HS-27A (cell line): ENCODE measurements around the gene CD3D.
"Not testable (repeated sequence)": the region's sequence is repeated elsewhere in the genome, so short reads cannot be mapped to it uniquely, and the experiment has no call there.

Experiments used
- DNase-seq: peaks from one replicate; pipeline ENCODE4 v3.0.0-alpha.2; 2012; ENCODE audit warnings: low read depth, missing footprints

The CD3D gene

GRCh38 chr11:118339281-118339961 is 3.1 kb downstream of the CD3D start:
- no peak for DNase-seq

- DNase-seq: no peak
These were observed 3.9 kb downstream of the CD3D start for GRCh38 chr11:118338637-118339061.

- DNase-seq: no peak
These were observed 7.8 kb downstream of the CD3D start for GRCh38 chr11:118334745-118335144.

- DNase-seq: no peak
These were observed 13.8 kb downstream of the CD3D start for GRCh38 chr11:118328745-118329144.

GRCh38 chr11:118325283-118325682 is 17.2 kb downstream of the CD3D start:
- no peak for DNase-seq

GRCh38 chr11:118322721-118323120 is 19.8 kb downstream of the CD3D start:
- DNase-seq: no peak

- DNase-seq: no peak
These were observed 21.0 kb downstream of the CD3D start for GRCh38 chr11:118321386-118322082.

- no peak for DNase-seq
These were observed 22.0 kb downstream of the CD3D start for GRCh38 chr11:118320515-118320914.

GRCh38 chr11:118319337-118319707 is 23.2 kb downstream of the CD3D start:
- no peak for DNase-seq

- no peak for DNase-seq
These were observed 23.7 kb downstream of the CD3D start for GRCh38 chr11:118318581-118319336.

GRCh38 chr11:118318124-118318523 is 24.4 kb downstream of the CD3D start:
- no peak for DNase-seq

- DNase-seq: no peak
These were observed 27.5 kb downstream of the CD3D start for GRCh38 chr11:118314988-118315411.

- DNase-seq: no peak
These were observed 29.3 kb downstream of the CD3D start for GRCh38 chr11:118313242-118313641.

GRCh38 chr11:118312328-118312727 is 30.2 kb downstream of the CD3D start:
- no peak for DNase-seq

- DNase-seq: no peak
These were observed 31.0 kb downstream of the CD3D start for GRCh38 chr11:118311518-118311917.

GRCh38 chr11:118310781-118311485 is 31.6 kb downstream of the CD3D start:
- no peak for DNase-seq

- no peak for DNase-seq
These were observed 32.2 kb downstream of the CD3D start for GRCh38 chr11:118310271-118310670.

- not testable (repeated sequence) for DNase-seq
These were observed 33.4 kb downstream of the CD3D start for GRCh38 chr11:118308995-118309528.

GRCh38 chr11:118306556-118306955 is 35.9 kb downstream of the CD3D start:
- no peak for DNase-seq

GRCh38 chr11:118305726-118306125 is 36.8 kb downstream of the CD3D start:
- DNase-seq: no peak

GRCh38 chr11:118304568-118305248 is 37.8 kb downstream of the CD3D start, which contains the start of gene CD3E:
Gene CD3E, plus strand, starts transcription at chr11:118304730. Its CDS starts 223 bp downstream, at chr11:118304953.
- DNase-seq: no peak
